ENCODE measurements around the gene UNC119B.

DNA sequence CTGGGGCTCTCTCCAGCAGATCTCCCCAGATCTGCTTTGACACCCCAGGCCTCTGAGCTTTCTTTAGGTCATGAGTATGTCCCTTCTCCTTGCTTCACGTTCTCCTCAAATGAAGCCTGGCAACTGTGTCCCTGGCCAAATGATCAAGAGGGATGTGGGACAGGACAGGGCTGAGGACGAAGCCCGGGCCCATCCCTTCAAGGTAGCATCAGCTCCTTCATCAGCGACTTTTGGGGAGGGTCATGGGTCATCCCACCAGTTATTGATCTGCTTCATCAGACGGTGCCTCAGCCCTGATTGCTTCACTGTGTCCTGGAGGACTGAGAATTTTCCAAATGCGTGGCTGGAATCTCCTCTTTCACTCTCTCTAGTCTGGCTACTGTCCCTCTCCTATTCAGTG is 47.7 kb downstream of the UNC119B start:
- TF ChIP-seq, protein P1, sequence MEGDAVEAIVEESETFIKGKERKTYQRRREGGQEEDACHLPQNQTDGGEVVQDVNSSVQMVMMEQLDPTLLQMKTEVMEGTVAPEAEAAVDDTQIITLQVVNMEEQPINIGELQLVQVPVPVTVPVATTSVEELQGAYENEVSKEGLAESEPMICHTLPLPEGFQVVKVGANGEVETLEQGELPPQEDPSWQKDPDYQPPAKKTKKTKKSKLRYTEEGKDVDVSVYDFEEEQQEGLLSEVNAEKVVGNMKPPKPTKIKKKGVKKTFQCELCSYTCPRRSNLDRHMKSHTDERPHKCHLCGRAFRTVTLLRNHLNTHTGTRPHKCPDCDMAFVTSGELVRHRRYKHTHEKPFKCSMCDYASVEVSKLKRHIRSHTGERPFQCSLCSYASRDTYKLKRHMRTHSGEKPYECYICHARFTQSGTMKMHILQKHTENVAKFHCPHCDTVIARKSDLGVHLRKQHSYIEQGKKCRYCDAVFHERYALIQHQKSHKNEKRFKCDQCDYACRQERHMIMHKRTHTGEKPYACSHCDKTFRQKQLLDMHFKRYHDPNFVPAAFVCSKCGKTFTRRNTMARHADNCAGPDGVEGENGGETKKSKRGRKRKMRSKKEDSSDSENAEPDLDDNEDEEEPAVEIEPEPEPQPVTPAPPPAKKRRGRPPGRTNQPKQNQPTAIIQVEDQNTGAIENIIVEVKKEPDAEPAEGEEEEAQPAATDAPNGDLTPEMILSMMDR (IDR thresholded peaks at IDR 0.05; ENCODE audit: insufficient read depth, low read depth, low read length) = no peak
- no peak for TF ChIP-seq EZH2 (IDR thresholded peaks at IDR 0.05; ENCODE audit: insufficient read depth, low read length)
